Measurements from ENCODE around the gene WDR35.

WDR35 gene

GRCh38 chr2:19866771-19867170 lies 123.1 kb downstream of the WDR35 start:
- no peak for DNase-seq

GRCh38 chr2:19865151-19865550 lies 124.8 kb downstream of the WDR35 start:
- no peak for DNase-seq

- DNase-seq, result no peak
These were observed 125.5 kb downstream of the WDR35 start for GRCh38 chr2:19864381-19864780.

DNA sequence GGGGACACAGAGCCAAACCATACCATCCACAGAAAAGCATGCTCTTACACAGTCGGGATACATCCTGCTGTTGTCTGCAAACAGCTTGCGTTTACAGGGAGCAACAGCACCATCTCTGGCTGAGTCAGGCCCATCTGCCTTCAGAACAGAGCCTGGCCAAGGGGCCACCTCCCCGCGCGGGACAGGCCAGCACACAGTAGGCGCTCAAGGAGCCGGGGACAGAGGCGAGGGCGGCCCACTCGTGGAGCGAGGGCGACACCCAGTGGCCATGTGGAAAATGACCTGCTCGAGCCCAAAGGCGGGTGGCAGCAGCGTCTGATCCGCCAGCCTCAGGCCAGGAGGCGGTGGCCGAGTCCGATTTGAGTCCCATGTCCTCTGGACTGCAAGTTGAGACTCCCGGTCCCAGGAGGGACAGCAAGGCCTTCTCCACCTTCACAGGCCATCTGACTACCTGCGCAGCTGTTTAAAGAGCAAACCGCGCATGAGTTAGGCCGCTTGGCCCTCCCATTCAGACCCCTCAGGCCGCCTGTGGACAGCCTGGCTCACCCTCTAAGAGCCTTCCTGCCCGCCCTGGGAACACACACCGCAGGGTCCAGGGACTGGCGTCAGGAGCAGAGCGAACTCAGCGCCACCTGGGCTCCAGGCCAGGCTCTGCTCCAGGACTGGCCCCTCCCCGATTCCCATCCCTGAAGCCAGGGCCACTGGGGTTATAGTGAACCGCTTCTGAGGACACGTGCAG lies 126.4 kb downstream of the WDR35 start:
- DNase-seq, result peak; percentile 3

GRCh38 chr2:19861813-19862212 lies 128.1 kb downstream of the WDR35 start:
- no peak for DNase-seq

All from DMS 273 treated with DMSO at 0.1 percent for 48 hours (cell line).